Measurements from ENCODE around the gene GAL.

Gene GAL

DNA sequence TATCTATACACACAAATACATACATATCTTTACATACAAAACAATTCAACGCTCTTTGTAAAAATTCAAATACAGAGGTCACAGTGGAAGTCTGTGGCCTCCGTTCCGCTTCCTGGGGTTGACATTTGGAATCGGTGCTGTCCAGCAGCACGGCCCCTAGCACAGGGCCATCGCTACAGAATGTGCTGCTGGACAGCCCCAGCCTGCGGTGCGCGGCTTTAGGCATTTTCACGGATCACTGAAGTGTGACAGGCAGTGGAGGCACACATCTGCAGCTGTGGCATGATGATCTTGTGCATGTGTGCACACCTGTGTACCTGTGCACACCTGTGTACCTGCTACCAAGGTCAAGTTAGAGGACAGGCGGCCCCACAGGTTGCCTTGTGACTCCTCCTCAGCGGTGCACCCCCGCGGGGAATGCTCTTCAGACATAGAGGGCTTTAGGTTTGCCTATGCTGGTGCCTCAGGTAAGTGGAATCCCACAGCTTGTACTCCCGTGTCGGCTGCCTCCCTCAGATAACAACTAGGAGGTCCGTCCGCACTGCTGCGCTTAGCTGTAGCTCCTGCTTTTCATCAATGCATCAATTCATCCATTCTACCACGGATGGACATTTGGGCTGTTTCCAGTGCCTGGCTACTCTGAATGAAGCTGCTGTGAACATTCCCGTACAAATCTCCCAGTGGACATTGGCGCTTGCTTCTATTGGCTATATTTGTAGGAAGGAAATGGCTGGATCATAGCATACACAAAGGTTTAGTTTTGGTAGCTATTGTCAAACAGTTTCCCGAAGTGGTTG is 29.9 kb downstream of the GAL start:
- DNase-seq = no peak

DNA sequence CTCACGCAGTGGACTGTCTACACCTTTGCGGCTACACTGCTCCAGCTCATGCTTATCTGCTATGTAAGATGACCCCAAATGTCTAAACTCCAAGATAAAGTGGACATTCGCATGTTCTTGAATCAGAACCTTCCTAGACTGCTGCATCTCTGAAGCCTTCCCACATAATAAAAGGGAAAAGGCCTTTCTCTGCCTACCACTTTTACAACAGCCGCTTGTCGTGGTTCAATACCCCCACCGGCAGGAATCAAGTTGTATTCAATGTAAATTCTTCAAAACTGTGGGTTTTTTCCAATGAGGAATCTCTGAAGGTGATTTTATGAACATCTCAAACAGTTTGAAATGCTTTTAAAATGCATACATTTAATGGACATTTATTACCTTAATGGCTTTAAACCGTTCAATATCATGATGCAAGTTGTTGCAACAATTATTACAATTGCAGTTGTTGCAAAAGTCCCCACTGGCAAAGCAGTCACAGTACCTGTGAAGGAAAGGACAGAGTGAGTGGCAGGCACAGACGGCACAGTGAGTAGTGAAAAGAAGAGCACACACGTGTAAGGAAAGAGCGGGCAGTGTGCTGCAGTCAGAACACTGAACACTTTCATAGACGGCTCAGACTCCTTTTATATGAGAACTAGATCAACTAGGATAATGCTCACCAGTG is 31.2 kb downstream of the GAL start:
- DNase-seq = no peak

DNA sequence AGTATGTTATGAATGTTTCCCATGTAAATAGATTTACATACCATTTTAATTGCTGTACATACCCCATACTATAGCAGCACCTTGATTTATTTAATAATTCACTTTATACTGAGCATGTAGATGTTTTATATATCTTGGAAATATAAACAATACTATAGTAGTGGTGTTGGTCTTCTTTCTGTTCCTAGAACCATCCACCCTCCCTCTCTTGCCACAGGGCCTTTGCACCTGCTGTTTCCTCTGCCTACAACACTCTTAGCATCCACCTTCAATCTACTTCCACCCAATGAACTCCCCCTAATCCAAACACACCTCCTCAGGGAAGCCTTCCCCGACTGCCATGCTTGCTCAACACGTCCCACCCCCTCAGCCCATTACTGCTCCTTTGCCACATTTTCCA is 36.7 kb downstream of the GAL start:
- no peak for DNase-seq

DNA sequence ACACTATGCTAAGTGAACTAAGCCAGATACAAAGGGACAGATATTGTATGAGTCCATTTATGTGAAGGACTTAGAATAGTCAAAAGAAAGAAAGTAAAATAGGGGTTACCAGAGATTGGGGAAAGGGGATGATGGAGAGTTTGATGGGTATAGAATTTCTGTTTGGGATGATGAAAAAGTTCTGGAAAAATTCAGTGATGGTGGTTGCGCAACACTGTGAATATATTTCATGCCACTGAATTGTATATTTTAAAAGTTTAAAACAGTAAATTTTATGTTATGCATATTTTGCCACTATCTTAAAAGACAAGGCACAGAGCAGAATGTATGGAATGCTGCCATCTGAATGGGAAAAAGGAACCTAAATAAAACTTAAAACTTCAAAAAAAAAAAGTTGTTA is 37.8 kb downstream of the GAL start:
- no peak for DNase-seq

DNA sequence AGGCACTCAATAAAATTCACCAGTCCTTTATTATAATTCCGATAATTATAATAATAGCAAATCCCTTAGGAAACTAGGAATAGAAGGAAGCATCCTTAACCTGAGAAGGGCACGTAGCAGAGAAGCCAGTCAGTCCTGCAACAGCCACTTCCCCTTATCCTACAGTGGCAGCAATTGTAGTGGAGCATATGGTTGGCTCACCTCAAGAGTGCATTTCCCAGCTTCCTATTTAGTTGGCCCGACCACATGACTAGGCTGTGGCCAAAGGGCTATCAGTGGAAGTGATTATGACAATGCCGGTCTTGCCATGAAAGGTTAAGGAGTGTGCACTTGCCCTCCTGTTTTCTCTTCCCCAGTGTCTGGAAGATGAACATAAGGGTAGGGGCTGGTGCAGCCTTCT is 39.9 kb downstream of the GAL start:
- DNase-seq = peak; percentile 14

DNA sequence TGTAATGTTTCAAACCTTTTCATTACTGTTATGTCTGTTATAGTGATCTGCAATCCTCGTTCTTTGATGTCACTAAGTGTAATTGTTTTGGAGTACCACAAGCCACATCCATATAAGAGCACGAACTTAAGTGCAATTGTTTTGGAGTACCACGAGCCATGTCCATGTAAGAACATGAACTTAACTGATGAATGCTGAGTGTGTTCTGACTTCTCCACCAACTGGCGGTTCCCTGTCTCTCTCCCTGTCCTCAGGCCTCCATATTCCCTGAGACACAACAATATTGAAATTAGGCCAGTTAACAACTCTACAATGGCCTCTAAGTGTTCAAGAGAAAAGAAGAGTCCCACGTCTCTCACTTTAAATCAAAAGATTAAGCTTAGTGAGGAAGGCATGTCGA is 43.4 kb downstream of the GAL start:
- DNase-seq = no peak

DNA sequence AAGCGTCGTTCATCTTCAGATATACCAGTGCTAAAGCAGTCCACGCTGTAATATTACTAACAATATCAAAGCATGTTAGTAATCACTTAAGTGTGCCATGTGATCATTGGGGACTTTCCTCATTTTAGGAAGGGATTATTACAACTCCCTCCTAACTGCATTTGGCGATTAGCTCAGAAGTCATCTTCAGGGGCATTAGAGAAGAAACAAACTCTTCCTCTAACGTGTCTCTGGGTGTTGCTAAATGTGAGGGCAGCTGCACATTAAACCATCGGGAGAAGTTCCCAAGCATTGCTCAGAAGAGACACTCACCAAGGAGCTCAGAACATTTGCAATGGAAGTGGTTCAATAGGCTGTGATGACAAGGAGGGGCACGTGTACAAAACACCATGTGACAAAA is 49.8 kb downstream of the GAL start:
- no peak for DNase-seq

DNA sequence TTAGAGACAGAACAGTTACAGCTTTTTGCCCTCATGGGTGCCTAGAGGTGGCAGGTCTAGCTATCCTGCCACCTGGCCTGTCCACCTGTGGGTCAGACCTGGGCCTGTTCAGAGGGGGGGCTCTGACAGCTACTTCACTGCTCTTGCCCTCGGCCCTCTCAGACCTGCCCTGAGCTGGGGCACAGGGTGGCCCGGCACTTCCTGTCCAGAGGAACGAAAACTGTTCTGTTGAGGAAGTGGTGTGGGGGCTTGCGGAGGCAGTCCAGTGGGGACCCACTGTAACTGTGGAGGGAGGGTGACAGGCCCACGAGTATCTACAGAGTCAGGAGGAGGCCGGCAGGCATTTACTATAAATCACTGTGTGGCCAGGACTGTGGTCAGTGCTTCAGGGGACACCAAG is 50.8 kb downstream of the GAL start:
- no peak for DNase-seq

DNA sequence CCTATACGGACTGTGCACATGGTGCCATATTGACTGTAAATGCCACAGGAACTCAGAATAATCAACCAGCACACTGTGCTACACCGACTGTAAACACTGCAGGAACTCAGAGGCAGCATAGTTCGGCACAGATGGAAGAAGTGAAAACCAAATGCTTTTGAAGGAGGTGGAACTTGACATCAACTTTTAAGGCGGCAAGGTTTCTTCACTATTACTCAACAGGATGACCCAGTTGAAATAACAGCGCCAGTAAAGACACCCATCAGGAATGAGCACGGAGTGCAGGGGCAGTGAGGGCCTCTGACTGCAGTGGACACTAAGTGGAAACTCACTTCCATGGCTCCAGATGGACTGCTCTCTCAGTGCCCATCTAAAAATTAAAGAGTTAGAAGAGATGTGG is 51.3 kb downstream of the GAL start:
- DNase-seq = no peak
